Epithelial cell of esophagus (primary cell): Measurements from ENCODE around the gene UQCRC2.

Experiments
- DNase-seq: peaks from one replicate; pipeline ENCODE4 v3.0.0; 2010; ENCODE audit warnings: low read depth
- H3K4me3 ChIP-seq: 2 replicates; pipeline ENCODE4 v1.5.1; 2011; ENCODE audit warnings: mild to moderate bottlenecking, low read length, control low read depth
- TF ChIP-seq, protein P1 (sequence below): IDR thresholded peaks from 2 replicates; pipeline ENCODE4 v1.5.1; 2011; ENCODE audit warnings: low read depth, mild to moderate bottlenecking, low read length, control low read depth, inconsistent platforms; ENCODE audit not compliant: insufficient read depth; ENCODE audit errors: missing control alignments

Gene UQCRC2

DNA sequence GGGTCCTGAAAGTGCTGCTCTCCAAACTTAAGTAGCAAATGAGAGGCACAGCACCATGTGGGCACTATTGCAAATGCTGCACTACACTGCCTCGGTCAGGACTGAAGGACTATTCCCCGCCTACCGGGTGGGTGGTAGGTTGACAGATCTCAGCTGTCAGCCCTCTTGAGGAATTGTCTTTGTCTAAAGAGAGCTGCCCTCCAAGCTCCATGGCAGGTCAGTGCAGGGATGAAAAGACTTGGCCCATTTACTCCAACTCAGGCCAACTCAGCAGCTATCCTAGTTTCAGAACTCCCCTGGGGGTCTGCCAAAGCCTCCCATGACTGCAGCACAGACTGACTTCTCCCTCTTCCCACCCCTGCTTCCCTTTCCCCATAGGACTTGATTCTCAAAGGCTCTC is 51.2 kb downstream of the UQCRC2 start:
- DNase-seq: no peak
- TF ChIP-seq, protein P1, sequence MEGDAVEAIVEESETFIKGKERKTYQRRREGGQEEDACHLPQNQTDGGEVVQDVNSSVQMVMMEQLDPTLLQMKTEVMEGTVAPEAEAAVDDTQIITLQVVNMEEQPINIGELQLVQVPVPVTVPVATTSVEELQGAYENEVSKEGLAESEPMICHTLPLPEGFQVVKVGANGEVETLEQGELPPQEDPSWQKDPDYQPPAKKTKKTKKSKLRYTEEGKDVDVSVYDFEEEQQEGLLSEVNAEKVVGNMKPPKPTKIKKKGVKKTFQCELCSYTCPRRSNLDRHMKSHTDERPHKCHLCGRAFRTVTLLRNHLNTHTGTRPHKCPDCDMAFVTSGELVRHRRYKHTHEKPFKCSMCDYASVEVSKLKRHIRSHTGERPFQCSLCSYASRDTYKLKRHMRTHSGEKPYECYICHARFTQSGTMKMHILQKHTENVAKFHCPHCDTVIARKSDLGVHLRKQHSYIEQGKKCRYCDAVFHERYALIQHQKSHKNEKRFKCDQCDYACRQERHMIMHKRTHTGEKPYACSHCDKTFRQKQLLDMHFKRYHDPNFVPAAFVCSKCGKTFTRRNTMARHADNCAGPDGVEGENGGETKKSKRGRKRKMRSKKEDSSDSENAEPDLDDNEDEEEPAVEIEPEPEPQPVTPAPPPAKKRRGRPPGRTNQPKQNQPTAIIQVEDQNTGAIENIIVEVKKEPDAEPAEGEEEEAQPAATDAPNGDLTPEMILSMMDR: no peak
- no peak overlapping the region for H3K4me3 ChIP-seq

GRCh38 chr16:22005746-22006145 is 52.6 kb downstream of the UQCRC2 start:
- no peak overlapping the region for H3K4me3 ChIP-seq
- TF ChIP-seq, protein P1: no peak
- DNase-seq: no peak

GRCh38 chr16:22006636-22007035 is 53.5 kb downstream of the UQCRC2 start:
- no peak for DNase-seq
- no peak overlapping the region for H3K4me3 ChIP-seq
- TF ChIP-seq, protein P1: no peak

GRCh38 chr16:22007159-22007508 is 54.0 kb downstream of the UQCRC2 start:
- peak overlapping the region; percentile 74 for H3K4me3 ChIP-seq
- DNase-seq: no peak
- TF ChIP-seq, protein P1: no peak

DNA sequence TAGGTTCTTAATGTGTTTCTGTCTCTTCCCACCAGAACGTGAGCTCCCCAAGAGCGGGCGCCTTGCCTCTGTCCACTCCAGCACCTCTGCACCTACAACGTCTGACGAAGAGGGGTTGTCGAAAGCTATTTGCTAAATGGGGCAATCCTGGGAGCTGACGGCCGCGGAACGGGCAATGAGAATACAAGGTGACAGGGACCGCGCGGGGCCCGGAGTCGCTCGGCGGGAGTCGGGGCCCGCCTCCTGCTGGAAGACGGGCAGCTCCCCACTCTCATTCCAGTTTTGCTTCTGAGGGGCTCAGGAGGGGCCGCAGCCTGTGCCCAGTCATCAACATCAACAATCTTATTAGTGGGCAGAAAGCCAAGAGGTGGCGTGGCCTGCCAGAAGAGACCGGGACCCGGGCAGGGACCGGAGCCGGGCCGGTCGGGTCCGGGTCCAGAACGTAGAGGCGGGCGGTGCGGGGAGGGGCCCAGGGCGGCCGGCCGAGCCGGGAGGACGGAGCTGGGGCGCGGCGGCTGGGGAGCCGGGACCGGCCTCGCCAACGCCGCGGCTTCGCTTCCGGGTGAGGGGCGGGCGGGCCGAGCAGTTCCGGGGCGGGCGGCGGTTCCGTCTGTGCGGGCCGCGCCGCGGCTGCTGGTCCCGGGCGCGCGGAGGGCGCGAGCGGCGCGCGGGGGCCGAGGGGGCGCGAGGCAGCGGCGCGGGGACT is 54.5 kb downstream of the UQCRC2 start, which contains the start of gene MOSMO:
MOSMO (plus strand) TSS at position 603 of the 706 bp plus-strand sequence. CDS start 191 bp downstream, outside the sequence.
- TF ChIP-seq, protein P1: no peak
- peak within 1 kb of the TSS; percentile 78 for H3K4me3 ChIP-seq
- peak; percentile 76 for DNase-seq

DNA sequence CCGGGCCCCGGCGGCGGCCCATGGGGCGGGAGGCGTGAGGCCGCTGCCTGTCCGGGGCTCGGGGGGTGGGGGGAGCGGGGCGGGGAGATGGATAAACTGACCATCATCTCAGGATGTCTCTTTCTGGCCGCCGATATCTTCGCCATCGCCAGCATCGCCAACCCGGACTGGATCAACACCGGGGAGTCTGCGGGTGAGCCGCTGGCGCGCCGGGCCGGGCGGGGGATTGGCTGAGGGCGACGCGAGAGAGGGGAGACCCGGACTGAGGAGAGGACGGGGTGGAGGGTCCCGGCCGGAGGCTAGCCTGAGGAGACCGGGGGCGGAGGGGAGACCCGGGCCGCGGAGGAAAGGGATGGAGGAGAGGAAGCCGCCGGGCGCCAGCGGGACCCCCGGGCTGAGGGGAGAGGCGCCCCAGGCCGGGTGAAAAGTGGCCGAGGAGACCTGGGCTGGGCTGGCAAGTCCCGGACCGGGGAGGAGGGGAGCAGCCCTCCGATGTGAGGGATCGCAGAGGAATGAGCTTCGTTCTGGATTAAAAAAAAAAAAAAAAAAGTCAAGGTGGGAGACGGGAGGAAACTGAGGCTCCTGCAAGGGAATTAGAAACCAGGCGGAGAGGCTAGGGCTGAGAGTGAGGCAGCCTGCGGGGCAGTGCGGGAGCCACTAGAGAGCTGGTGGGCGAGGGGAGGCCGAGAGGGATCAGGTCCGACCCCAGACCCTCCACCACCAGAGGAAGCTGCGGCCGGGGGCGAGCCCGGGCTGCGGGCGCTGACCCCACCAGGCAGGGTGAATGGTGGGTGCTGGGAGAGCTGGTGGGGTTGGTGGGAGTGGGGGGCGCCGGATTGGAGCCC is 55.3 kb downstream of the UQCRC2 start:
- H3K4me3 ChIP-seq: peak overlapping the region; percentile 78
- no peak for DNase-seq
- TF ChIP-seq, protein P1: no peak

DNA sequence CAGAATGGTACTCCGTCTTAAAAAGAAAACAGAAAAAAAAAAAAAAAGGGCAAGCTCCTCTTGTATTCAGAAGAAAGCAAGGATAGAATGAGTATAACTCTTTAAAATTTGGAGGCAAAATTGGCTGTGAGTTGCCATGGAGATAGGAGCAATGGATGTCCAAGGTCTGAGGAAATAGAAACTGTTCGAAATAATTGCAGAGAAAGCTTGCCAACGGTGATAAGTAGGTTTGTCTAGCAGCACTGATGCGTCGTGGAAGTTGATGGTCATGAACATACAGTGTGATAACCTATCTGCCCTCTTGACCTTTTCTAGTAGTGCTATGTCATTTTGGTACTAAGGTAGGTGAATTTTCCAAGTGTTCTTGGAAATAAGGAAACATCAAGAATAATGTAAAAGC is 57.7 kb downstream of the UQCRC2 start:
- TF ChIP-seq, protein P1: no peak
- no peak overlapping the region for H3K4me3 ChIP-seq
- no peak for DNase-seq
